Peyer's patch (tissue), 4 donors: Measurements from ENCODE around the gene CLIP4.

Source experiments
- CTCF ChIP-seq, 6 experiments: fragments of 450-650 bp in 4 of 6; fragments of 200-600 bp in 2 of 6; sonication (generic) in 1 of 6; IDR thresholded peaks; one replicate each; pipeline ENCODE4 v1.5.1; 2017 to 2019; ENCODE audit warnings: antibody characterized with exemption in 6 of 6, mild to moderate bottlenecking in 3 of 6, moderate library complexity in 1 of 6
- POLR2A ChIP-seq, 2 donors: fragments of 450-650 bp; IDR thresholded peaks; one replicate each; pipeline ENCODE4 v1.5.1; 2017; ENCODE audit warnings: antibody characterized with exemption in 2 of 2, mild to moderate bottlenecking in 2 of 2, moderate library complexity in 2 of 2

GRCh38 chr2:29068513-29068912 is 46.7 kb upstream of the CLIP4 start:
- TF ChIP-seq POLR2A (IDR thresholded peaks at IDR 0.05) (no peak), CTCF (IDR thresholded peaks at IDR 0.05) (no peak)
